ENCODE measurements around the gene IKBKE. TPM values are rescaled to one million over a fixed set of nuclear protein-coding genes. Genes with fewer than 3 reads are reported as not detected.

The IKBKE gene
- total RNA-seq, 2 donors from 2014 or later = 15.9 to 28.4 TPM

- no peak overlapping the region for H3K9ac ChIP-seq (ENCODE audit: low read depth in 2 of 2, low read length in 2 of 2)
- no peak for DNase-seq
These were observed 40.0 kb upstream of the IKBKE start for GRCh38 chr1:206430031-206430983.

DNA sequence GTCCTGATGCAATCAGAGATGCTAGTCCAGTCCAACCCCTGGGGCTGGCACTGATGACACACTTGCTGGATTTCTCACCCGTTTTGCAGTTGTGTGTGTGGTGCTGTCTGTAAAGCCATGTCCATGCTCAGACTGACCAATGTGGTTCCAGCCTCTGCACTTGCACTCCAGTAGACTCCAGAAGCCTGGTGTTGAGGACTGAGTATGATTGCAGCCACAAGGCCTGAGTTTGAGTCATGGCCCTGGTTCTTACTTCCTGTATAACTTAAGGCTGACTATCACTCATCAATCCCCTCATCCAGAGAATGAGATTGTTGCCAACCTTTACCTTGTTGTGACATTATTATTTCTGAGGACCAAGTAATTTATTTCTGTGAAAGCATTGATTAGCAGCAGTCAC is 34.8 kb upstream of the IKBKE start:
- Histone ChIP-seq H3K9me3 (no peaks in the 10 kb centered on the region), H3K9ac (ENCODE audit: low read depth in 2 of 2, low read length in 2 of 2) (no peak overlapping the region), H3K27me3 (no peaks in the 10 kb centered on the region), H3K4me1 (no peaks in the 10 kb centered on the region), H3K4me3 (no peak overlapping the region), H3K27ac (no peak overlapping the region), H3K36me3 (no peaks in the 10 kb centered on the region)
- DNase-seq = no peak
- intact Hi-C loops (cut with DNase I) = no loop called here
- TF ChIP-seq CTCF (IDR thresholded peaks at IDR 0.05) = no peak

More at GRCh38 chr1:206430031-206430983, 40.0 kb upstream of the IKBKE start:
- Histone ChIP-seq H3K36me3 (no peaks in the 10 kb centered on the region), H3K4me3 (no peak overlapping the region), H3K27me3 (no peaks in the 10 kb centered on the region), H3K4me1 (no peaks in the 10 kb centered on the region), H3K27ac (peak overlapping the region; percentile 19), H3K9me3 (no peaks in the 10 kb centered on the region)
- intact Hi-C loops (cut with DNase I) = no loop called here
- no peak for TF ChIP-seq CTCF (IDR thresholded peaks at IDR 0.05)

DNA sequence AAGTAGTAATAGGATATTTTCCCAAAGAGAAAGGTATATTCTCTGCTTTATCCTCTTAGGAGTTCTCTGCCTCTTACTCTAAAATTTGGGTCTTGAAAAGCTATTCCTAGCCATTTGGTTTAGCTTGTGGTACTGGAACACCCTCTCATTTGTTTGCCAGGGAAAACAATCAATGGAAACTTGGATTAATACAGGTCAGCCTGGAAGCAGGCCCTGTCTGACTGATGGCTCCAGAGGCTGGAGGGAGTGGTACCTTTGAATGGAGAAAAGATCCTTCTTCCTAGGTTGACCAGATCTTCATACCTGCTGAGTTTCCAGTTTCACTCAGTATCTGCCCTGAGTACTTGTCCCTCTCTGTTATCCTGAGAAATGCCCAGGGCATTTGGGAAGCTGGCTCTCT is 31.7 kb upstream of the IKBKE start:
- no peak for TF ChIP-seq CTCF (IDR thresholded peaks at IDR 0.05)
- Histone ChIP-seq H3K9ac (ENCODE audit: low read depth in 2 of 2, low read length in 2 of 2) (no peak overlapping the region), H3K27me3 (no peaks in the 10 kb centered on the region), H3K36me3 (no peaks in the 10 kb centered on the region), H3K9me3 (no peaks in the 10 kb centered on the region), H3K27ac (no peak overlapping the region), H3K4me1 (no peaks in the 10 kb centered on the region), H3K4me3 (no peak overlapping the region)
- DNase-seq = no peak
- intact Hi-C loops (cut with DNase I) = no loop called here

DNA sequence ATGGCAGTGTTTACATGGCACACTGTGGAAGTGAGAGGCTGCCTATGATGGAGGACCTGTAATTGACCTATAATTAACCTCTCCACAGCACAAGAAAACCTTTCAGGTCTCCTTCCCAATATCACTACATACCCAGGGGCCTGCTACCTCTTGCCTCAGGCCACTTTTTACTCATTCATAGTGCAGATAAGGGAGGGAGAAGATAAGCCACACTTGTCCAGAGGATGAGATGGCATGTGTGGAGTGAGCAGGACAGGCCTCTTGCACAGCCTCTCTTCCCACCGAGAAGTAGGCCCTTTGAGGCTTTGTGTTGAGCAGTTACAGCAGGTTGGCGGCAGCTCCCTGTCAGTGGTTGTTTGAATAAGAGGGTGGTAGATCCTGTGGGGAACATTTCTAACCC is 31.1 kb upstream of the IKBKE start:
- H3K9me3 ChIP-seq = no peaks in the 10 kb centered on the region
- H3K9ac ChIP-seq (ENCODE audit: low read depth in 2 of 2, low read length in 2 of 2) = no peak overlapping the region
- H3K4me1 ChIP-seq = no peaks in the 10 kb centered on the region
- no peak for DNase-seq
- H3K27ac ChIP-seq = no peak overlapping the region
- no peak overlapping the region for H3K4me3 ChIP-seq
- TF ChIP-seq CTCF (IDR thresholded peaks at IDR 0.05) = no peak
- H3K27me3 ChIP-seq = no peaks in the 10 kb centered on the region
- intact Hi-C loops (cut with DNase I) = no loop called here
- no peaks in the 10 kb centered on the region for H3K36me3 ChIP-seq

DNA sequence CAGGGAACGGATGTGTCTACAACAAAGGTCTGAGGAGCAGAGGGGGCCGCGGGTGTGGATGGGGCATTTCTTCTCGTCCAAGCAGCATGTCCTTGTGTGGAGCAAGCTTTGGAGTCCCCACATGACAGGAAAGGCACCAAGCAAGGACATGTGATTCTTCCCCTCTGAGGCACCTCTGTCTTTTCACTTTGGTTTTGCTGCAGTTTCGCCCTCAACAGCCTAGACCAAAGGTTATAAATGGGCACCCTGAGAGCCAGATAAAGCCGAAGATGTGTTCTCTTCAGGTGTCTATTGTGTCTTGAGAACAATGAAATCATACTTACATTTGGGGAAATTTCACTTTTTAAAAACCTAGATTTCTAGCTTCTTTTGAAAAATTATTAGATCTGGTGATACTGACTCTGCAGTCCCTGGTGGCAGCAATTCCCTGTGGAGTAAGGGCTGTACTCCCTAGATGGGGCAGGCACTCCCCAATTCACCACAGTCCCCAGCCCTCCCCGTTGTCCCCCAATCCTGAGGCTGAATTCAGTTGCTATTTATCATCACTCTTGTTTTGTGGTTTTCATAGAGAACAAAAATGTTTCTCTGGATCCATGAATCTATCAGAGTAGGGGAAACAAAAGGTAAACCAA is 28.8 kb upstream of the IKBKE start:
- intact Hi-C loops (cut with DNase I) = no loop called here

More for the DNA sequence above, 28.8 kb upstream of the IKBKE start:
- DNase-seq = no peak
- no peaks in the 10 kb centered on the region for H3K4me1 ChIP-seq
- H3K27ac ChIP-seq = no peak overlapping the region
- no peak overlapping the region for H3K9ac ChIP-seq (ENCODE audit: low read depth in 2 of 2, low read length in 2 of 2)
- no peak overlapping the region for H3K4me3 ChIP-seq
- no peaks in the 10 kb centered on the region for H3K36me3 ChIP-seq
- TF ChIP-seq CTCF (IDR thresholded peaks at IDR 0.05) = no peak
- no peaks in the 10 kb centered on the region for H3K27me3 ChIP-seq
- H3K9me3 ChIP-seq = no peaks in the 10 kb centered on the region

Data from colonic mucosa (tissue), 4 donors.